K562 (cell line): ENCODE data around the gene MARK4.

ENCODE experiments used
- ARID1B ChIP-seq: fragments of 450-650 bp; IDR thresholded peaks from 2 replicates; pipeline ENCODE4 v1.6.1; 2016; ENCODE audit warnings: antibody characterized with exemption, mild to moderate bottlenecking, inconsistent platforms
- FOXJ3 ChIP-seq: sonication (generic); formaldehyde crosslinking; IDR thresholded peaks from 2 replicates; pipeline ENCODE4 v1.4.0; 2020; ENCODE audit warnings: mild to moderate bottlenecking, missing genetic modification reagents
- NBN ChIP-seq: fragments of 450-650 bp; IDR thresholded peaks from 2 replicates; pipeline ENCODE4 v1.6.1; 2016; ENCODE audit warnings: low read depth, mild to moderate bottlenecking
- ZNF174 ChIP-seq: fragments of 250-450 bp; sonication (Bioruptor Pico); IDR thresholded peaks from 2 replicates; pipeline ENCODE4 v1.4.0; 2020; ENCODE audit warnings: mild to moderate bottlenecking

DNA sequence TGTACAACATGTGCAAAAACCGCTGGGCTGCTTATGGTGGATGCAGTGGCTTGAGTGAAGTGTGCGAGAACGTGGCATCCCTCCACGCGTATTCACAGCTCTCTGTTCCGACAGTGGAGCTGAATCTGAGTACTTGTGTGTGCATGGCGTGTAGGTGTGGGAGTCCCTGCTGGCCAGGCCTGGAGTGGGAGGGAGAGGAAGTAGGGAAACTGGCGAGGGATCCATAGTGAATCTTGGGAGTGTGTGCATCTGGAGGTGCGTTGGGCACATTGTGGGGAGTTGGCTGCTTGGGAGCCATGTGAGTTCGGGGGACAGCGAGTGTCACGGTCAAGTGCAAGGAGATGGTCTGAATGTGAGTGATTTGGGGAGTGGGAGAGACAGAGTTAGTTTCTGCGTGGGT is 91.8 kb downstream of the MARK4 start:
- no peak for TF ChIP-seq FOXJ3
- no peak for TF ChIP-seq ARID1B
- no peak for TF ChIP-seq NBN
- TF ChIP-seq ZNF174, result no peak
